GM19395 (cell line): Measurements from ENCODE around the gene MME.
A peak's percentile ranks its signal among the peaks of the same experiment; 100 is the strongest.

Experiments
- ATAC-seq: cut with Tn5 transposase; IDR thresholded peaks from one replicate; pipeline ENCODE4 v1.9.1; 2021; ENCODE audit warnings: mild to moderate bottlenecking, moderate library complexity; ENCODE audit not compliant: unreplicated experiment

The MME gene

GRCh38 chr3:155229086-155229485, 149.0 kb downstream of the MME start:
- ATAC-seq, result no peak

GRCh38 chr3:155230382-155230781, 150.3 kb downstream of the MME start:
- no peak for ATAC-seq

- ATAC-seq, result peak; percentile 77
Measured at GRCh38 chr3:155231792-155232191, 151.7 kb downstream of the MME start.

GRCh38 chr3:155232605-155233004, 152.5 kb downstream of the MME start:
- no peak for ATAC-seq

GRCh38 chr3:155233213-155233612, 153.1 kb downstream of the MME start:
- no peak for ATAC-seq
